Measurements from ENCODE around the gene FAM171A2.
A peak's percentile ranks its signal among the peaks of the same experiment; 100 is the strongest.

The FAM171A2 gene

GRCh38 chr17:44308865-44309264 lies 54.8 kb downstream of the FAM171A2 start:
- H3K4me3 ChIP-seq (ENCODE audit: low read depth, low read length): no peak overlapping the region
- TF ChIP-seq CTCF (IDR thresholded peaks at IDR 0.05; ENCODE audit: low read depth, low read length): no peak

DNA sequence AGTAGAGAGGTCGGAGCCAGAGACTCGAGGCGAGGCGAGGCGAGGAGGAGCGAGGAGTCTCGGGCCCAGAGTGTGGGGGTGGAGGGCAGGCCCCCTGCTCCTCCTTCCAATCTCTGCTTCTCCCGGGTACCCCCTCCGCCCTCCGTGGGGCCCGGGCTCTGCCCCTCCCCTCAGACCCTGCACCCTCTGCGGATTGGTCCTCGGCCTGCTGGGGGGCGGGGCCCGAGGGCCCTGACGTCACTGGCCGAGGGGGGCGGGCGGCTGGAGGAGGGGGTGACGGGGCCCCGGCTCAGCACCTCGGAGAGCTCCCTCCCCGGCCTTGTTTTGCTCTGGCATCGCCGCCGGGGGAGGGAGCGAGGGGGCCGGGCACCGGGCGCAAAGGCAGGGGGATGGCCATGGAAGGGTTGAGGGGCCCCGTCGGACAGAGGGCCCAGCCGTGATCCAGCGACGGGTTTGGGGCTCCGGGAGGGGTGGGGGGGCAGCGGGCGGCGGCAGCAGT lies 55.3 kb downstream of the FAM171A2 start, which contains the start of gene RUNDC3A:
Gene RUNDC3A (plus strand): TSS at position 282 of the 499 bp plus-strand sequence. CDS start 232 bp downstream, outside the sequence.
- TF ChIP-seq CTCF (IDR thresholded peaks at IDR 0.05; ENCODE audit: low read depth, low read length): no peak

GRCh38 chr17:44307387-44308186 lies 56.1 kb downstream of the FAM171A2 start:
- TF ChIP-seq CTCF (IDR thresholded peaks at IDR 0.05; ENCODE audit: low read depth, low read length): no peak

More for the DNA sequence above, 55.3 kb downstream of the FAM171A2 start, which contains the start of gene RUNDC3A:
- H3K4me3 ChIP-seq (ENCODE audit: low read depth, low read length): peak within 1 kb of the TSS; percentile 43

DNA sequence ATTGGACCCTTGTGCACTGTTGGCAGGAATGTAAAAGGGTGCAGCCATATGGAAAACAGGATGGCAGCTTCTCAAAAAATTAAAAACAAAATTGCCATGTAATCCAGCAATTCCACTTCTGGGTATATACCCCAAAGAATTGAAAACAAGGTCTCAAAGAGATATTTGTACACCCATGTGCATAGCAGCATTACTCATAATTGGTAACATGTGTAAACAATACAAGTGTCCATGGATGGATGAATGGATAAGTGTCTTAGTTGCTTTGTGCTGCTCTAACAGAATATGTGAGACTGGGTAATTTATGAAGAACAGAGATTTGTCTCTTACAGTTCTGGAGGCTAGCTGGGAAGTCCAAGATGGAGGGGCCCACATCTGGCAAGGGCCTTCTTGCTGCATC lies 59.0 kb downstream of the FAM171A2 start:
- H3K4me3 ChIP-seq (ENCODE audit: low read depth, low read length): no peak overlapping the region

More at GRCh38 chr17:44307387-44308186, 56.1 kb downstream of the FAM171A2 start:
- H3K4me3 ChIP-seq (ENCODE audit: low read depth, low read length): no peak overlapping the region; the same call in 1 of the 2 replicates

More for the DNA sequence above, 59.0 kb downstream of the FAM171A2 start:
- TF ChIP-seq CTCF (IDR thresholded peaks at IDR 0.05; ENCODE audit: low read depth, low read length): no peak
